Stomach (tissue), 9 donors: Measurements from ENCODE around the gene SYNE3. TPM values are rescaled to one million over a fixed set of nuclear protein-coding genes. Genes with fewer than 3 reads are reported as not detected.

ENCODE experiments used
- DNase-seq, 2 donors: peaks; one replicate each; pipeline versions ENCODE4 v3.0.0 to v3.0.0-alpha.2; 2013 to 2019
- H3K27ac ChIP-seq, 5 donors: fragments of 200-600 bp in 4 of 5; sonication (generic) in 4 of 5; one replicate each; pipeline ENCODE4 v1.5.1; 2013 to 2019; ENCODE audit warnings: mild to moderate bottlenecking in 1 of 5, moderate library complexity in 1 of 5
- H3K27me3 ChIP-seq, 3 donors: fragments of 200-600 bp; sonication (generic); one replicate each; pipeline ENCODE4 v1.5.1; 2017 to 2019; ENCODE audit warnings: mixed run types in 1 of 3
- H3K36me3 ChIP-seq, 4 donors: fragments of 200-600 bp; sonication (generic); 1 replicate in 3 of 4; 2 replicates in 1 of 4; pipeline ENCODE4 v1.5.1; 2016 to 2019
- H3K4me1 ChIP-seq, 4 donors: fragments of 200-600 bp; sonication (generic); one replicate each; pipeline ENCODE4 v1.5.1; 2016 to 2019
- H3K4me3 ChIP-seq, 4 donors: fragments of 200-600 bp; sonication (generic) in 3 of 4; one replicate each; pipeline ENCODE4 v1.5.1; 2016 to 2019; ENCODE audit warnings: mild to moderate bottlenecking in 1 of 4
- H3K9me3 ChIP-seq, 4 donors: fragments of 200-600 bp; sonication (generic); one replicate each; pipeline ENCODE4 v1.5.1; 2016 to 2019
- CTCF ChIP-seq, 7 experiments: fragments of 450-650 bp in 4 of 7; fragments of 200-600 bp in 3 of 7; sonication (generic) in 3 of 7; IDR thresholded peaks; one replicate each; pipeline ENCODE4 v1.5.1; 2016 to 2019; ENCODE audit warnings: antibody characterized with exemption in 7 of 7, control low read depth in 2 of 7, mild to moderate bottlenecking in 1 of 7
- EP300 ChIP-seq: sonication (generic); formaldehyde crosslinking; IDR thresholded peaks from one replicate; pipeline ENCODE4 v1.6.1; 2017; ENCODE audit warnings: antibody characterized with exemption
- POLR2A ChIP-seq, 4 donors: fragments of 450-650 bp; IDR thresholded peaks; one replicate each; pipeline ENCODE4 v1.6.1; 2016; ENCODE audit warnings: antibody characterized with exemption in 4 of 4, control low read depth in 2 of 4, mild to moderate bottlenecking in 1 of 4, moderate library complexity in 1 of 4
- POLR2AphosphoS5 ChIP-seq, 3 donors: sonication (generic); formaldehyde crosslinking; IDR thresholded peaks; one replicate each; pipeline ENCODE4 v1.6.1; 2016; ENCODE audit warnings: antibody characterized with exemption in 3 of 3
- WGBS, 5 donors: extraction: QIAGEN DNeasy Blood & Tissue Kit in 3 of 5; methylation state at CpG; one replicate each; pipeline versions ENCODE4 v1.1.5 to v1.1.7; 2013 to 2018; 5-methylcytosine and 5-hydroxymethylcytosine counted together
- intact Hi-C: fragments of 100-400 bp; cut with DNase I; formaldehyde crosslinking; loops from one replicate; pipeline ENCODE4 v1.15.1; 2023; ENCODE audit warnings: low total_unique reads
- polyA plus RNA-seq, 3 donors: library from polyadenylated mRNA; stranded (reverse); fragments of 200-250 nt; gene quantifications; one replicate each; pipeline ENCODE4 v1.2.3, GENCODE V29; 2013
- total RNA-seq, 5 donors: library from RNA; depleted of rRNA; stranded (reverse); fragments of >200 nt; gene quantifications; one replicate each; pipeline versions ENCODE4 v1.1.0 to v1.2.3, GENCODE V29; 2014 to 2016
- donor health status: healthy with polysubstance abuse.
- donor health status: Bipolar disorder and iron deficiency.
- donor health status: healthy.

The SYNE3 gene
- total and polyA plus RNA-seq, 8 donors, result 0.58 to 85.2 (median 5.9) TPM

- TF ChIP-seq POLR2A (IDR thresholded peaks at IDR 0.05) (no peak), EP300 (no peak), POLR2AphosphoS5 (IDR thresholded peaks at IDR 0.05) (no peak), CTCF (IDR thresholded peaks at IDR 0.05) (no peak)
- intact Hi-C loops, result no loop called here
- WGBS, 5 donors, result 91 to 98% (median 93%) methylated on average over 4 of the region's 4 CpGs
- H3K27ac ChIP-seq, result no peak overlapping the region
- H3K27me3 ChIP-seq, result no peaks in the 10 kb centered on the region
- peaks cover 0 to 3% (median 0%) of the 10 kb centered on the region in 4 donors for H3K36me3 ChIP-seq
- H3K4me1 ChIP-seq, result peaks cover 45 to 87% (median 62%) of the 10 kb centered on the region in 4 donors
- no peak overlapping the region for H3K4me3 ChIP-seq
- DNase-seq, result no peak
- H3K9me3 ChIP-seq, result no peaks in the 10 kb centered on the region
These were observed 4.6 kb upstream of the SYNE3 start for GRCh38 chr14:95521001-95521400.

GRCh38 chr14:95520346-95520745 lies 3.9 kb upstream of the SYNE3 start:
- Histone ChIP-seq H3K27ac (peak overlapping the region in 4 of 5 donors; percentile 20 to 90 (median 88)), H3K27me3 (no peaks in the 10 kb centered on the region), H3K36me3 (peaks cover 0 to 3% (median 0%) of the 10 kb centered on the region in 4 donors), H3K9me3 (no peaks in the 10 kb centered on the region), H3K4me3 (no peak overlapping the region), H3K4me1 (peaks cover 50 to 88% (median 69%) of the 10 kb centered on the region in 4 donors)
- intact Hi-C loops, result no loop called here
- no peak for DNase-seq
- no peak for TF ChIP-seq CTCF (IDR thresholded peaks at IDR 0.05)
- TF ChIP-seq POLR2AphosphoS5 (IDR thresholded peaks at IDR 0.05), result no peak
- no peak for TF ChIP-seq POLR2A (IDR thresholded peaks at IDR 0.05)
- no peak for TF ChIP-seq EP300
- WGBS, 5 donors, result 66 to 77% (median 70%) methylated on average over 3 of the region's 3 CpGs

GRCh38 chr14:95519699-95520098 lies 3.2 kb upstream of the SYNE3 start:
- H3K27me3 ChIP-seq, result peaks cover 0 to 4% (median 0%) of the 10 kb centered on the region in 3 donors
- TF ChIP-seq POLR2A (IDR thresholded peaks at IDR 0.05), result no peak
- peak; percentile 6 to 58 (median 46) for TF ChIP-seq POLR2AphosphoS5 (IDR thresholded peaks at IDR 0.05)
- no peak for TF ChIP-seq CTCF (IDR thresholded peaks at IDR 0.05)
- TF ChIP-seq EP300, result no peak
- peaks cover 0 to 3% (median 0%) of the 10 kb centered on the region in 4 donors for H3K36me3 ChIP-seq
- no peak overlapping the region for H3K4me3 ChIP-seq
- DNase-seq, result peak; percentile 43 to 61
- no peaks in the 10 kb centered on the region for H3K9me3 ChIP-seq
- H3K27ac ChIP-seq, result peak overlapping the region in 4 of 5 donors; percentile 61 to 90 (median 88)
- 42 to 68% (median 55%) methylated on average over 6 of the region's 6 CpGs for WGBS, 5 donors
- H3K4me1 ChIP-seq, result peaks cover 57 to 88% (median 75%) of the 10 kb centered on the region in 4 donors
- intact Hi-C loops, result no loop called here

GRCh38 chr14:95518045-95518751 lies 1.7 kb upstream of the SYNE3 start:
- Histone ChIP-seq H3K9me3 (no peaks in the 10 kb centered on the region), H3K36me3 (peaks cover 0 to 1% (median 0%) of the 10 kb centered on the region in 4 donors), H3K27ac (peak overlapping the region; percentile 31 to 90 (median 86)), H3K27me3 (peaks cover 0 to 10% (median 0%) of the 10 kb centered on the region in 3 donors), H3K4me1 (peaks cover 47 to 88% (median 73%) of the 10 kb centered on the region in 4 donors), H3K4me3 (no peak overlapping the region)
- TF ChIP-seq POLR2A (IDR thresholded peaks at IDR 0.05) (no peak), POLR2AphosphoS5 (IDR thresholded peaks at IDR 0.05) (no peak), EP300 (no peak), CTCF (IDR thresholded peaks at IDR 0.05) (no peak)
- no peak for DNase-seq
- WGBS, 5 donors, result 28 to 49% (median 42%) methylated on average over 8 of the region's 8 CpGs
- intact Hi-C loops, result no loop called here
